ENCODE results near the gene CCDC102A.

The CCDC102A gene

GRCh38 chr16:57517397-57518367, 18.7 kb downstream of the CCDC102A start:
- no peak for DNase-seq

- DNase-seq = no peak
Measured at GRCh38 chr16:57516773-57517172, 19.6 kb downstream of the CCDC102A start.

GRCh38 chr16:57516176-57516725, 20.1 kb downstream of the CCDC102A start:
- no peak for DNase-seq

DNA sequence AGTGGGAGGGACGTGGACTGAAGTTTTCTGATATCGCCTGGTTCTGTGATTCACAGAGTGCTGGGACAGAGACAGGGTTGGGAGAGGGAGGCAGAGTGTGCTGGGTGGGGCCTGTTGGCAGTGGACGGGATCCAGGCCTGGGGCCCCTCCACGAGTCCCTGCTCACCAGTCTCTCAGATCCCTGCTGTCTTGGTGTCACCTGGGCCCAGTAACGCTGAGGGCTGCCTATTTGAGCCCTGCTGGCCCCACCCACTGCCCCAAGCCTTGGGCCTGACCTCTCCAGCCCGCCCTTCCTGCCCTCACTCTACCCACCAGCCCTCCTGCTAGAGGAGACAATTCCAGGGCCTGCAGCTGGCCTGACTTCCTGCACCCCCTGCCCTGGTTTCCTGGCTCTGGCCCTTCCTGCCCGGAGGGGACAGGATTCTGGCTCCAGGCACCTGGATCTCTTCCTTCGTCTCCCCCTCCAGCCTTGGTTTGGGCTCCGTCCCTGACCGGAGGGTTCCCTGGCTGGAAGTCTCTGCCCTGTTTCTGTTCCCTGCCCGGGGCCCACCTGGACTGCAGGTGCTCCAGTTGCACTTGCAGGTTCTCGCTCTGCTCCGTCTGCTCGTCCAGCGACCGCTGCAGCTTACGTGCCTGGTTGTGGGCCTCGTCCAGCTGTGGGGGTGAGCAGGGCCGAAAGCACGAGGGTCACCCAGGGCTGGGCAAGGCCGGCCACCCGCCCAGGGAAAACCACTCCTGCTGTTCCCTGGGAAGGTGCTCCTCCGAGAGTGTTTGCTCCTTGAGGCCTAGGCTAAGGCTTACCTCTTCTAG, 21.4 kb downstream of the CCDC102A start:
- DNase-seq = no peak

GRCh38 chr16:57514371-57514770, 22.0 kb downstream of the CCDC102A start:
- no peak for DNase-seq

DNA sequence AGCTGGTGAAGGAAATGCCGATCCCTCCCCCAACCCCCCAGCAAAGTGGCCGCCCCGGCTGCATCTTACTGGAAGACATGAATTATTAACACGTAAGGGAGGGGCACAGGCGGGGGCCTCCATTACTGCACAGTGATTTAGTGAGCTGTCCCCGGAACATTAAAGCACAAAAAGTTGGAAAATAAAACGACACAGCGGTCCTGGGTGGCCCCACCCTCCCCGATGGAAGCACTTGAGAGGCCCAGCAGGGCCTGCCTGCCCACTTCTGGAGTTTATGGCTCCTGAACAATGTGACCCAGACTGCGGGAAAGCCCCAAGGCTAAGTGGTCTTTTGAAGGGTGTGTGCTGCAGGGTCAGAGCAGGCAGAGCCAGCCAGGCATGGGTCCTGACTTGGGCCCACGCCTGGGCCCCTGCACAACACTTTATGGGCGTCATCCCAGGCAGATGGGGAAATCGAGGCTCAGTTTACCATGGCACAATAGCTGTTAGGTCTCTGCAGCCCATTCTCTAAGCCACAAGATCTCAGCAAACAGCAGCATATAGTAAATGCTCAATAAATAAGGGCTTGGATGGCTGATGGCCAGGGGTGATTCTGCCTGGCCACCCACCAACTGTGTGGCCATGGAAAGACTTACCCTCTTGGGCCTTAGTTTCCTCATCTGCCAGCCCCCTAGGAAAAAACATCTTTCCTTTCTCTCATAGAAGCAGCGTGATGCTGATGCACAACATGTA, 22.8 kb downstream of the CCDC102A start:
- DNase-seq = no peak

GRCh38 chr16:57512296-57513001, 23.9 kb downstream of the CCDC102A start:
- DNase-seq = no peak

DNA sequence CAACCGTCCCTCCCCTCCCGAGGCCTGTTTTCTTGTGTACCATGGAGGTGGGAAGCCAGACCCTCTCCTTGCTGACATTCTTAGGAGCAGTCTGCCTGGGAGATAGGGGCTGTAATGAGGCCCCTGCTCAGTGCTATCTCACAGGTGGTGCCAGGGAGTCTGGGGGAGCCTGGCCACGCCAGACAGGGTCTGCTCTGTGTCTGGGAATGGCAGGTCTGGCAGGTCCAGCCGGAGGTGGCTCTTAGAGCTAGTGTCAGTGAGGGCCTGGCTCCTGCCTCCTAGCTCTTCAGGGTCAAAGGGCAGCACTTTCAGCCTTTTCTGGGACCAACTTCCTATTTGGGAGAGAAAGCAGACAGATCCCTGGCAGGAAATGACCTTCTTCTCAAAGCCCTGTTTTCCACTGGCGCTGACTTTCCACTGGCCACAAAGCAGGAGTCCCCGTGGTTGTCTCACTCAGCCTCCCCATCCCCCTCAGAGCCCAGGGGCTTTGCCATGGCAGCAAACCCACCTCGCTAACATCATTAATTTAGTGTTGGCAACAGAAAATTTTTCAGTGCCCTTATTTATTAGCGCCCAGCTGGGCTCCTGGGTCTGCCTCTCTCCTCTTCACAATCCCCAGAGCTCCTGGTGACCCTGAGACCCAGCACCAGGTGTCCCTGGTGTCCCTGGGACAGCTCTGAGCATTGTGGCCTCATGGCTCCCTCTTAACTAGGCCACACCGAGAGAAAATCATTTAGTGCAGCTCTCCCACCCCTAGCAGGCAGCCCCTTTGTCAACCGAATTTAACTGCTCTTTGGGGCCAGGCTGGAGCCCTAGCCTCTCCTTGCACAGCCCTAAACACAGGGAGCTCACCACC, 26.1 kb downstream of the CCDC102A start:
- DNase-seq = no peak

- DNase-seq = no peak
Measured at GRCh38 chr16:57509231-57509923, 27.0 kb downstream of the CCDC102A start.

- DNase-seq = no peak
Measured at GRCh38 chr16:57508035-57508425, 28.3 kb downstream of the CCDC102A start.

- no peak for DNase-seq
Measured at GRCh38 chr16:57507136-57508034, 29.0 kb downstream of the CCDC102A start.

- no peak for DNase-seq
Measured at GRCh38 chr16:57505169-57505568, 31.2 kb downstream of the CCDC102A start.

GRCh38 chr16:57504491-57504890, 31.9 kb downstream of the CCDC102A start:
- no peak for DNase-seq

GRCh38 chr16:57504001-57504400, 32.4 kb downstream of the CCDC102A start:
- no peak for DNase-seq

DNA sequence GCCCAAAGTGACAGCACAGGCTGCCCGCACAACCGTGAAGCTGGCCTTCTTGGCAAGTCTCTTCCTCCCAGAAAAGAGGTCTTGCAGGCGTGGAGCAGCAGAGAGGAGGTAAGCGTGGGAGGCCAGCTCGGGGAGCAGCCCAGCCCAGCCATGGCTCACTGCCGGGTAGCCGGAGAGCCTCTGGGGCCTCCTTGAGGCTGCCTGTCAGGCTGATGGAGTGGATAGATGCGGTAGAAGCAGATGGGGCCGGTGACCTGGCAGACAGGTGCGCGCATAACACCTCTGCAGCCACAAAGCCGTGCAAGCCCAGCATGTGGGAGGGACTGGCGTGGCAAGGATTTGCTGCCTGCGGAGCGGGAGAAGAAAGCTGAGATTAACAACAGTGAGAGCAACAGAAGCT, 33.0 kb downstream of the CCDC102A start:
- no peak for DNase-seq

- DNase-seq = no peak
Measured at GRCh38 chr16:57502048-57502775, 34.2 kb downstream of the CCDC102A start.

GRCh38 chr16:57501492-57501891, 34.9 kb downstream of the CCDC102A start:
- no peak for DNase-seq

DNA sequence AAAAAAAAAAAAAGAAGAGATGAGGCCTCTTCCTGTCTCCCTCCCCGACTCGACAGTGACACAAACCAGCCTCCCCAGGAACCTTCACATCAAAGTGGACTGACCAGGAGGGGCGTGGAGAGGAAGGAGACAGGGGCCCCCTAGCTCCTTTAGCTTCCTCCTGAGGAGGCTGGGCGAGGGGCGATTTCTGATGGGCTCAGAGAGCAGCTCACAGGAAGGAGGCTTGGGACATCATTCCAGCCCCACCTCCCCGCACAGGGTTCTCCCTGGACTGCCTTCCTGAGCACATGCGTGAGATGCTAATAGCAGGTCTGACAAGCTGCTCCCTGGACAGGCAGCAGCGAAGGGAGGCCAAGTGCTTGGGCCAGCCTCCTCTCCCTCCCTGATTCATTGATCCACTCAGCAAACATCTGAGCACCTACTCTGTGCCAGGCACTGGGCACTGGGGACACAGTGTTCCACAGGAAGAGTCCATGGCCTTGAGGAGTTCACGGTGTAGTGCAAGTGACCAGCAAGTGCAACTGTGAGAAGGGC, 35.7 kb downstream of the CCDC102A start:
- no peak for DNase-seq
